Measurements from ENCODE around the gene ZNF827. TPM values are rescaled to one million over a fixed set of nuclear protein-coding genes. Genes with fewer than 3 reads are reported as not detected.

Gene ZNF827
- total and polyA plus RNA-seq, 2 of the 8 experiments (the other 6 are each of a cell fraction or from before 2014, with no cell fraction given), result 25.3 to 26.2 TPM

DNA sequence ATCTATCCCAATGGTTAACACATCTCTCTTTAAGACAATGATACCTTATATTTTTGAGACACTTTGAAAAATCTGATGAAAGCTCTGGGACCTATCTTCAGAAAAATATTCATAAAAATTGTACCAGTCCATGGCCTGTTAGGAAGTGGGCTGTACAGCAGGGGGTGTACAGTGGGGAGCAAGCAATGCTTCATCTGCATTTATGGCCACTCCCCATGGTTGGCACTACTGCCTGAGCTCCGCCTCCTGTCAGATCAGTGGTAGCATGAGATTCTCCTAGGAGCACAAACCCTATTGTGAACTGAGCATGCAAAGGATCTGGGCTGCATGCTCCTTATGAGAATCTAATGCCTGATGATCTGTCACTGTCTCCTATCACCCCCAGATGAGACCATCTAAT is 216.1 kb downstream of the ZNF827 start (continued):
- no peak for TF ChIP-seq CHD7 (IDR thresholded peaks at IDR 0.05; ENCODE audit: insufficient replicate concordance, low read length)
- no peak for TF ChIP-seq JUN (IDR thresholded peaks at IDR 0.05; ENCODE audit: low read depth, low read length)
- TF ChIP-seq RAD21 (IDR thresholded peaks at IDR 0.05 in 1 of 2, conservative IDR thresholded peaks at IDR 0.05 in 1 of 2; ENCODE audit: low read depth in 2 of 2, low read length in 2 of 2), result no peak
- no peak for TF ChIP-seq CTBP2 (IDR thresholded peaks at IDR 0.05; ENCODE audit: borderline replicate concordance, insufficient read depth, insufficient read length, low read length)
- no peak for TF ChIP-seq KDM5A (IDR thresholded peaks at IDR 0.05; ENCODE audit: low read length)

Data from H1 (cell line).